ENCODE data around the gene NECAP2.
A peak's percentile ranks its signal among the peaks of the same experiment; 100 is the strongest.

The NECAP2 gene

GRCh38 chr1:16440470-16441281 lies at the start of gene NECAP2:
NECAP2 (plus strand) TSS chr1:16440724; CDS start chr1:16440762, 38 bp downstream.
- H3K36me3 ChIP-seq (ENCODE audit: control insufficient read depth, insufficient read depth, low read length, severe bottlenecking), result peaks cover 26% of the 10 kb centered on the region
- H3K9ac ChIP-seq (ENCODE audit: low read length), result peak within 1 kb of the TSS; percentile 97
- DNase-seq (ENCODE audit: low read depth), result peak; percentile 98
- no peaks in the 10 kb centered on the region for H3K27me3 ChIP-seq (replicated peaks; ENCODE audit: control insufficient read depth, insufficient read depth, low read length)
- peak within 1 kb of the TSS; percentile 95 for H3K4me3 ChIP-seq (ENCODE audit: low read length)
- peaks cover 13% of the 10 kb centered on the region for H3K4me1 ChIP-seq (ENCODE audit: control insufficient read depth, insufficient read depth, low read length)
- no peaks in the 10 kb centered on the region for H3K9me3 ChIP-seq (ENCODE audit: control insufficient read depth, low read length)

- Histone ChIP-seq H3K27me3 (replicated peaks; ENCODE audit: control insufficient read depth, insufficient read depth, low read length) (no peaks in the 10 kb centered on the region), H3K4me3 (ENCODE audit: low read length) (no peak overlapping the region), H3K4me1 (ENCODE audit: control insufficient read depth, insufficient read depth, low read length) (peaks cover 48% of the 10 kb centered on the region), H3K36me3 (ENCODE audit: control insufficient read depth, insufficient read depth, low read length, severe bottlenecking) (peaks cover 28% of the 10 kb centered on the region), H3K9ac (ENCODE audit: low read length) (no peak overlapping the region), H3K9me3 (ENCODE audit: control insufficient read depth, low read length) (no peaks in the 10 kb centered on the region)
- no peak for DNase-seq (ENCODE audit: low read depth)
These were observed 49.1 kb upstream of the NECAP2 start for GRCh38 chr1:16391411-16391810.

GRCh38 chr1:16392740-16393569 lies 47.6 kb upstream of the NECAP2 start:
- H3K4me1 ChIP-seq (ENCODE audit: control insufficient read depth, insufficient read depth, low read length), result peaks cover 43% of the 10 kb centered on the region
- H3K9me3 ChIP-seq (ENCODE audit: control insufficient read depth, low read length), result no peaks in the 10 kb centered on the region
- H3K36me3 ChIP-seq (ENCODE audit: control insufficient read depth, insufficient read depth, low read length, severe bottlenecking), result peaks cover 32% of the 10 kb centered on the region
- H3K4me3 ChIP-seq (ENCODE audit: low read length), result no peak overlapping the region
- H3K9ac ChIP-seq (ENCODE audit: low read length), result no peak overlapping the region
- H3K27me3 ChIP-seq (replicated peaks; ENCODE audit: control insufficient read depth, insufficient read depth, low read length), result no peaks in the 10 kb centered on the region
- DNase-seq (ENCODE audit: low read depth), result no peak

- no peak overlapping the region for H3K4me3 ChIP-seq (ENCODE audit: low read length)
- DNase-seq (ENCODE audit: low read depth), result no peak
- no peaks in the 10 kb centered on the region for H3K27me3 ChIP-seq (replicated peaks; ENCODE audit: control insufficient read depth, insufficient read depth, low read length)
- peaks cover 34% of the 10 kb centered on the region for H3K36me3 ChIP-seq (ENCODE audit: control insufficient read depth, insufficient read depth, low read length, severe bottlenecking)
- peaks cover 40% of the 10 kb centered on the region for H3K4me1 ChIP-seq (ENCODE audit: control insufficient read depth, insufficient read depth, low read length)
- no peaks in the 10 kb centered on the region for H3K9me3 ChIP-seq (ENCODE audit: control insufficient read depth, low read length)
- no peak overlapping the region for H3K9ac ChIP-seq (ENCODE audit: low read length)
These were observed 46.7 kb upstream of the NECAP2 start for GRCh38 chr1:16393570-16394521.

- Histone ChIP-seq H3K36me3 (ENCODE audit: control insufficient read depth, insufficient read depth, low read length, severe bottlenecking) (peaks cover 42% of the 10 kb centered on the region), H3K9ac (ENCODE audit: low read length) (no peak overlapping the region), H3K9me3 (ENCODE audit: control insufficient read depth, low read length) (no peaks in the 10 kb centered on the region), H3K27me3 (replicated peaks; ENCODE audit: control insufficient read depth, insufficient read depth, low read length) (no peaks in the 10 kb centered on the region), H3K4me1 (ENCODE audit: control insufficient read depth, insufficient read depth, low read length) (peaks cover 40% of the 10 kb centered on the region), H3K4me3 (ENCODE audit: low read length) (no peak overlapping the region)
- no peak for DNase-seq (ENCODE audit: low read depth)
These were observed 45.5 kb upstream of the NECAP2 start for GRCh38 chr1:16394977-16395376.

- peaks cover 49% of the 10 kb centered on the region for H3K36me3 ChIP-seq (ENCODE audit: control insufficient read depth, insufficient read depth, low read length, severe bottlenecking)
These were observed 43.9 kb upstream of the NECAP2 start for GRCh38 chr1:16396591-16396990.

GRCh38 chr1:16397120-16397519 lies 43.4 kb upstream of the NECAP2 start:
- H3K36me3 ChIP-seq (ENCODE audit: control insufficient read depth, insufficient read depth, low read length, severe bottlenecking), result peaks cover 49% of the 10 kb centered on the region
- H3K9ac ChIP-seq (ENCODE audit: low read length), result peak overlapping the region; percentile 7
- no peaks in the 10 kb centered on the region for H3K9me3 ChIP-seq (ENCODE audit: control insufficient read depth, low read length)
- no peaks in the 10 kb centered on the region for H3K27me3 ChIP-seq (replicated peaks; ENCODE audit: control insufficient read depth, insufficient read depth, low read length)
- peak overlapping the region; percentile 11 for H3K4me3 ChIP-seq (ENCODE audit: low read length)
- H3K4me1 ChIP-seq (ENCODE audit: control insufficient read depth, insufficient read depth, low read length), result peaks cover 31% of the 10 kb centered on the region
- no peak for DNase-seq (ENCODE audit: low read depth)

More at GRCh38 chr1:16396591-16396990, 43.9 kb upstream of the NECAP2 start:
- Histone ChIP-seq H3K27me3 (replicated peaks; ENCODE audit: control insufficient read depth, insufficient read depth, low read length) (no peaks in the 10 kb centered on the region), H3K9me3 (ENCODE audit: control insufficient read depth, low read length) (no peaks in the 10 kb centered on the region), H3K9ac (ENCODE audit: low read length) (no peak overlapping the region), H3K4me3 (ENCODE audit: low read length) (peak overlapping the region; percentile 11), H3K4me1 (ENCODE audit: control insufficient read depth, insufficient read depth, low read length) (peaks cover 36% of the 10 kb centered on the region)
- DNase-seq (ENCODE audit: low read depth), result peak; percentile 65

- Histone ChIP-seq H3K4me3 (ENCODE audit: low read length) (no peak overlapping the region), H3K4me1 (ENCODE audit: control insufficient read depth, insufficient read depth, low read length) (peaks cover 22% of the 10 kb centered on the region), H3K27me3 (replicated peaks; ENCODE audit: control insufficient read depth, insufficient read depth, low read length) (no peaks in the 10 kb centered on the region), H3K36me3 (ENCODE audit: control insufficient read depth, insufficient read depth, low read length, severe bottlenecking) (peaks cover 49% of the 10 kb centered on the region), H3K9ac (ENCODE audit: low read length) (no peak overlapping the region), H3K9me3 (ENCODE audit: control insufficient read depth, low read length) (no peaks in the 10 kb centered on the region)
- no peak for DNase-seq (ENCODE audit: low read depth)
These were observed 42.1 kb upstream of the NECAP2 start for GRCh38 chr1:16398371-16398953.

GRCh38 chr1:16402742-16403141 lies 37.8 kb upstream of the NECAP2 start:
- DNase-seq (ENCODE audit: low read depth), result no peak
- H3K9me3 ChIP-seq (ENCODE audit: control insufficient read depth, low read length), result no peaks in the 10 kb centered on the region
- no peak overlapping the region for H3K4me3 ChIP-seq (ENCODE audit: low read length)
- H3K27me3 ChIP-seq (replicated peaks; ENCODE audit: control insufficient read depth, insufficient read depth, low read length), result peaks cover 5% of the 10 kb centered on the region
- H3K36me3 ChIP-seq (ENCODE audit: control insufficient read depth, insufficient read depth, low read length, severe bottlenecking), result peaks cover 17% of the 10 kb centered on the region
- H3K9ac ChIP-seq (ENCODE audit: low read length), result no peak overlapping the region
- H3K4me1 ChIP-seq (ENCODE audit: control insufficient read depth, insufficient read depth, low read length), result peaks cover 5% of the 10 kb centered on the region

- Histone ChIP-seq H3K4me1 (ENCODE audit: control insufficient read depth, insufficient read depth, low read length) (peaks cover 5% of the 10 kb centered on the region), H3K27me3 (replicated peaks; ENCODE audit: control insufficient read depth, insufficient read depth, low read length) (peaks cover 14% of the 10 kb centered on the region), H3K36me3 (ENCODE audit: control insufficient read depth, insufficient read depth, low read length, severe bottlenecking) (peaks cover 4% of the 10 kb centered on the region), H3K9ac (ENCODE audit: low read length) (no peak overlapping the region), H3K4me3 (ENCODE audit: low read length) (no peak overlapping the region), H3K9me3 (ENCODE audit: control insufficient read depth, low read length) (no peaks in the 10 kb centered on the region)
- DNase-seq (ENCODE audit: low read depth), result no peak
These were observed 35.1 kb upstream of the NECAP2 start for GRCh38 chr1:16405441-16405840.

Measured in adipocyte (in vitro differentiated cells).